Esophagus mucosa (tissue), 1 donor: ENCODE results near the gene HBB. TPM values are rescaled to one million over a fixed set of nuclear protein-coding genes. Genes with fewer than 3 reads are reported as not detected.

Source experiments
- ATAC-seq: fragments of 200-7000 bp; cut with Tn5 transposase; one replicate; pipeline ENCODE4 v1.9.1; 2020
- total RNA-seq: library from RNA; stranded (reverse); gene quantifications from one replicate; pipeline ENCODE4 v1.2.4, GENCODE V29; 2023
- donor health status: DM: yes; HTN: yes; CAD: no.

Gene HBB
- total RNA-seq, 1 donor from 2014 or later, result 20.2 TPM

DNA sequence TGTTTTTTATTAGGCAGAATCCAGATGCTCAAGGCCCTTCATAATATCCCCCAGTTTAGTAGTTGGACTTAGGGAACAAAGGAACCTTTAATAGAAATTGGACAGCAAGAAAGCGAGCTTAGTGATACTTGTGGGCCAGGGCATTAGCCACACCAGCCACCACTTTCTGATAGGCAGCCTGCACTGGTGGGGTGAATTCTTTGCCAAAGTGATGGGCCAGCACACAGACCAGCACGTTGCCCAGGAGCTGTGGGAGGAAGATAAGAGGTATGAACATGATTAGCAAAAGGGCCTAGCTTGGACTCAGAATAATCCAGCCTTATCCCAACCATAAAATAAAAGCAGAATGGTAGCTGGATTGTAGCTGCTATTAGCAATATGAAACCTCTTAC, 1.4 kb downstream of the HBB start:
- ATAC-seq, result no peak

DNA sequence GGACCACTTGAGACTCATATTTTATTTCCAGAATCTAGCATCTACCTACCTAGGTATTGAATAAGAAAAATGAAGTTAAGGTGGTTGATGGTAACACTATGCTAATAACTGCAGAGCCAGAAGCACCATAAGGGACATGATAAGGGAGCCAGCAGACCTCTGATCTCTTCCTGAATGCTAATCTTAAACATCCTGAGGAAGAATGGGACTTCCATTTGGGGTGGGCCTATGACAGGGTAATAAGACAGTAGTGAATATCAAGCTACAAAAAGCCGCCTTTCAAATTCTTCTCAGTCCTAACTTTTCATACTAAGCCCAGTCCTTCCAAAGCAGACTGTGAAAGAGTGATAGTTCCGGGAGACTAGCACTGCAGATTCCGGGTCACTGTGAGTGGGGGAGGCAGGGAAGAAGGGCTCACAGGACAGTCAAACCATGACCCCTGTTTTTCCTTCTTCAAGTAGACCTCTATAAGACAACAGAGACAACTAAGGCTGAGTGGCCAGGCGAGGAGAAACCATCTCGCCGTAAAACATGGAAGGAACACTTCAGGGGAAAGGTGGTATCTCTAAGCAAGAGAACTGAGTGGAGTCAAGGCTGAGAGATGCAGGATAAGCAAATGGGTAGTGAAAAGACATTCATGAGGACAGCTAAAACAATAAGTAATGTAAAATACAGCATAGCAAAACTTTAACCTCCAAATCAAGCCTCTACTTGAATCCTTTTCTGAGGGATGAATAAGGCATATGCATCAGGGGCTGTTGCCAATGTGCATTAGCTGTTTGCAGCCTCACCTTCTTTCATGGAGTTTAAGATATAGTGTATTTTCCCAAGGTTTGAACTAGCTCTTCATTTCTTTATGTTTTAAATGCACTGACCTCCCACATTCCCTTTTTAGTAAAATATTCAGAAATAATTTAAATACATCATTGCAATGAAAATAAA, 2.1 kb downstream of the HBB start:
- ATAC-seq, result no peak

DNA sequence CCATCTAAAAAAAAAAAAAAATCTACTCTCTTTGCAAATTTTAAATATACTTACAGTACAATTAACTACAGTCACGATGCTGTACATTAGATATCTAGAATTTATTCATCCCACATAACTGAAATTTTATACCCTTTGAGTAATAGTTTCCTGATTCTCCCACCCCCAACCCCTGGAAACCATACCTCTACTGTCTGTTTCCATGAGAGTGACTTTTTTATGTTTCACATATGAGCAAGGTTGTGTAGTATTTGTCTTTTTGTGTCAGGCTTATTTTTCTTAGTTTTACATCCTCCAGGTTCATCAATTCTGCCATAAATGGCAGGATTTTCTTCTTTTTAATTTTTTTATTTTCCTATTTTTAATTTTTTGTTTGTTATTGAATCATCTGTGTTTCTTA, 3.2 kb downstream of the HBB start:
- no peak for ATAC-seq

DNA sequence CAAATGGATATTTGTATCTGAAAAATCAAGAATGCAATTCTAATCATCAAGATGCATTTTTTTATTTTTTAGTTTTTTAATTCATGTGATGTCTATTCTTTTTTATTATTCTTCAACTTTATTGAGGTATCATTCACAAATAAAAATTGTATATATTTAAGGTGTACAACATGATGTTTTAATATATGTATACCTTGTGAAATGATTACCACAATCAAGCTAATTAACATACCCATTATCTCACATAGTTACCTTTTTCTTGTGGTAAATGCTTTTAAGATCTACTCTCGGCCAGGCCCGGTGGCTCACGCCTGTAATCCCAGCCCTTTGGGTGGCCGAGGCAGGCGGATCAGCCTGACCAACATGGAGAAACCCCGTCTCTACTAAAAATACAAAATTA, 3.7 kb downstream of the HBB start:
- no peak for ATAC-seq

DNA sequence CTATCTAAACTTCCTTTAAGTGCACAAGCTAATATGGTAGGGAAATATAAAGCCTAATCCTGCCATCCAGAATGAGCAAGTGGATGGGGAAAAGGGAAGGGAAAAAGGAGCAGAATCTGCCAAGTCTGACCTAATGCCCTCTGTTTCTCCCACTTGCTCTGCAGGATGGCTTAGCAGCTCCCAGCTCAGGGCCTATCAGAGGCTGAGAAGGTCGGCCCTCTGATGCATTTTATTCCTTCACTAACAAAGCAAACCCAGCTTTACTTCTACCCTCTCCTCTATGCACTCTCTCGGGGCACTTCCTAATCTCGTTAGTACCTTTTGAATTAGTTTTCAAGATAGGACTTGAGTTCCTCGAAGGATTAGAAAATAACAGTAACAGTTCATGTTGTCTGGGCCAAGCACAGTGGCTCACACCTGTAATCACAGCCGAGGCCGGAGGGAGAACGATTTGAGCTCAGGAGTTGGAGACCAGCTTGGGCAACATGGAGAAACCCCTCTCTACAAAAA, 16.4 kb downstream of the HBB start:
- no peak for ATAC-seq

DNA sequence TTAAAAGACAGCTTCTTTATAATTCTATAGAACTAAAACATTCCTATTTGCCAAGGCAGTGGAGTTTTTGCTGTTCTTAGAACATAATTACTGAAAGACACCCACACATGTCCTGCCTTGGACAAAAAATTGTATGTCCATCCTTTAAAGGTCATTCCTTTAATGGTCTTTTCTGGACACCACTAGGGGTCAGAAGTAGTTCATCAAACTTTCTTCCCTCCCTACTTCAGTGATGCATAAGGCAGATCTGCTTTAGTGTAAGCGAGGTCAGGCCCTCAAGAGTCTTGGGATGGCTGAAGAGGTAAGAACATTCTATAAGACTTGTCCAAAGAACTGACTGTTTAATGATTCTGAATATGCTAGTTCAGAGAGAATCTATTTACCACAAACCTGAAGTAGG, 22.1 kb downstream of the HBB start:
- ATAC-seq, result no peak

DNA sequence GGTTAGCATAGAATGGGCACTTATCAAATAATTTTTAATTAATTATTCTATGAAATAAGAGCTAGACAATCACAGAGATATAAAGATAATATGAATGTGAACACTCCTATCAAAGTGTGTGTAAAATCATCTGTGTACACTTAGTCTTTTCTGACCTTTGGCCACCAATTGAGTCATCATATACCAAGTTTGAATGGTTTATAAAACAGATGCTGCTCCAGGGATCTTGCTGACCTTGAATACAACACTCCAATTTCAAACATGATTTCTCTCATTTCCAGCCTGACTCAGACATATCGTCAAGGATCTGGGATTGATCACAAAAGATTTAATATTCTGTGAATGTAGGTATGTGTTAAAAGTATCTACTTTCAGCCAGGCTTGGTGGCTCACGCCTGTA, 23.5 kb downstream of the HBB start:
- no peak for ATAC-seq

DNA sequence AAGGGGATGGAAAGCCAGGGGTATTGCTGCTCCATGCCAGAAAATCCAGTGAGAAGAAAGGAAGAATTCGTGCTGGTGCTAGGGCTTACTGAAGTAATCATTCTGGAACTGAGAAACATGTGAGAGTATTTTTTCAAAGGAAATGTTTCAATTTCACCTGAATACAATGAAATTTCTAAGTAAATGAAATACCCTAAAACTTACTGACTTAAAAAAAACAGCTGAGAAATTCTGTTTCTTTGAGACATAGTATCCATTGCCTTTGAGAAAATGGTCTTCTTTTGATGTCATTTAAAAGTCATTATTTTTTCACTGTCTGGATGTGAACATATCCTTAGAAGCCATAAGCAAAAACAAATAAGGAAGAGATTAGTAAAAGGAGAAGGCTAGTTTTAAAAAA, 26.3 kb downstream of the HBB start, which contains the start of gene OR51V1:
OR51V1 (minus strand) TSS at position 101 of the 400 bp plus-strand sequence; CDS start at position 101, 0 bp downstream.
- no peak for ATAC-seq

DNA sequence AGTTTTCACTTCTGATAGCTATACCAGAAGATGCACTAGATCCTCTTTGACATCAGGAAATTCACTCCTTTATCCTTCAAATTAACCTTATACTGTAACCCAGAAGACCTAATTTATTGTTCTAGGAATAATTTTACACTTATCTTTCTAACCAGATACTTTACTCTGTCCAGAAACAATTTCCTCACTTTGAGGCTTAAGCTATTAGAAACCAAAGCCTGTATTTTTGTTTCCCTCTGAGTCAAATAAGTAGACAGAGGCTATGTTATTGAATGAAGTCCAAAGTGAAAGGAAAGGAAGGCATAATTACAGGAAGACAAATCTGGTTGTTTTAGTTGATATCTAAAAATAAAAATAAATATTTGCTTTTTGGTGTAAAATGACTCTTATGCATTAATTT, 28.6 kb downstream of the HBB start:
- no peak for ATAC-seq

DNA sequence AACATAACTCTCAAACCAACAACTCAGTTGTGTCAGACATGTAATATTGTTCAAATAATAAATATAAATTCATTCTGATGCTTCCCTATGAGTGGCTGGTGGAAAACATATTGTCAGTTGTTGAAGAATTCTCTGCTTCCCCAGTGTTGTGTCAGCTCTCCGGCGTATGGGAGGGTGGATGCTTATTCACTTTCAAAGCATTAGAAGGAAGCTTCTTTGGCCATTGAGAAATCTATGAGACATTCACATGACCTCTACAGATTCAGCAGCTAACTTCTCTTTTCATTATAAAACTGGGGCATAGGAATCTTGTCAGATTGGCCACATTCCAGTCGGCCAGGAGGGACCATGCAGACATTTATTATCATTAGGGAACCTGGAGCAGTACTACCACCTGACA, 29.3 kb downstream of the HBB start:
- no peak for ATAC-seq

DNA sequence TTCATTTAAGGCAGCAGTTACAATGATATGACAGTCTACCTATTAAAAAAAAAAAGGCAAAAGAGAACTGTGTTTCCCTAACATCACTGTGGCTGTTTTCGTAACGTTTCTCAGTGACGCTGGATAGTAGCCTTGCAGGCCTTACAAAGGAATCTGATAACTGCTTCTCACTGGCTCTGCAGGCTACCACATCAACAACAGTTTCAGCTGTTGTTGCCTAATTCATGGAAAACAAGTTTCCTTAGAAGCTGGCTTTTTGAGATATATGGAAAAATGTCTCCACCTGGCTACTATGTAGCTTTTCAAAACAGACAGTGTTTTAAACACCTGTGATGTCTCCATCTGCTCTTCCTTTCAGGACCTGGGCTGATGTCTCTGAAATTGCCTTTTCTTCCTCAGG, 30.1 kb downstream of the HBB start:
- ATAC-seq, result no peak

DNA sequence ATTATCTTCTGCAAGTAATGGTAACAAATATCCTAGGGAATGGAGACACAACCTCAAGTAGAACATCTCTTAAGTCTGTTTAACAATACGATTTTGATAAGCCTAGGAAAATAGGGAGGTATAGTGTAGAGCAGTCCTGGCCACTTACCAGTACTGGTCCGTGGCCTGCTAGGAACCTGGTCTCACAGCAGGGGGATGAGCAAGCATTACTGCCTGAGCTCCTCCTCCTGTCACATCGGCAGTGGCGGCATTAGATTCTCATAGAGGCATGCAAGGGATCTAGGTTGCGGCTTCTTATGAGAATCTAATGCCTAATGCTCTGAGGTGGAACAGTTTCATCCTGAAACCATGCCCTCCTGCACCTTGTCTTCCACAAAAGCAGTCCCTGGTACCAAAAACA, 30.8 kb downstream of the HBB start:
- no peak for ATAC-seq

DNA sequence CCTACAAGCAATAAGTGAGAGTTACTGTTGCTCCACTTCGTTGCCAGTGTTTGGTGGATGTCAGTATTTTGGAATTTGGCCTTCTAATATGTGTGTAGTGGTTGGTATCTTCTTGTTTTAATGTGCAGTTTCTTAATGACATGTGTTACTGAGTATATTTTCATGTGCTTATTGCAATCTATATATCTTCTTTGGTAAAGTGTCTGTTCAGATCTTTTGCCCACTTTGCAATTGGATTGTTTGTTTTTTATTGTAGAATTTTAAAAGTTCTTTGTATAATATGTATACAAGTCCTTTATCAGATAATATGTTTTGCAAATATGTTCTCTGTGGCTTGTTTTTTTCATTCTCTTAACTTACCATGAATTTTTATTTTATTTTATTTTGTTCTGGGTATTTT, 34.1 kb downstream of the HBB start:
- no peak for ATAC-seq

DNA sequence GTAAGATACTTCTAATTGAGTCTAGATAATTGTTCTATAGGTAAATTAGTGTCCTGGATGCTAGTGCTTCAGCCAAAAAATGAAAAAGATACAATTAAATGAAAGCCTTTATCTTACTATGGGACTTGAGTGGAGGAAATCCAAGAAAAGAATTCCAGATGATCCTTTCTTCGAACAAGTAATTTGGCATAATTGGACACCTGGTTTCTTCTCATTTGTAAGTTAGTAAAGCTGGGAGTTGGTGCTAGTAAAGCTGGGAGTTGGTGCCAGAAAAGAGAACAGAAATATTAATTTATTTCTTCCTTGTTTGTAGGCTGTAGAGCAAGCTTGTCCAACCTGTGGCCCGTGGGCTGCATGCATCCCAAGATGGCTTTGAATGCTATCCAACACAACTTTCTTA, 38.7 kb downstream of the HBB start:
- no peak for ATAC-seq

DNA sequence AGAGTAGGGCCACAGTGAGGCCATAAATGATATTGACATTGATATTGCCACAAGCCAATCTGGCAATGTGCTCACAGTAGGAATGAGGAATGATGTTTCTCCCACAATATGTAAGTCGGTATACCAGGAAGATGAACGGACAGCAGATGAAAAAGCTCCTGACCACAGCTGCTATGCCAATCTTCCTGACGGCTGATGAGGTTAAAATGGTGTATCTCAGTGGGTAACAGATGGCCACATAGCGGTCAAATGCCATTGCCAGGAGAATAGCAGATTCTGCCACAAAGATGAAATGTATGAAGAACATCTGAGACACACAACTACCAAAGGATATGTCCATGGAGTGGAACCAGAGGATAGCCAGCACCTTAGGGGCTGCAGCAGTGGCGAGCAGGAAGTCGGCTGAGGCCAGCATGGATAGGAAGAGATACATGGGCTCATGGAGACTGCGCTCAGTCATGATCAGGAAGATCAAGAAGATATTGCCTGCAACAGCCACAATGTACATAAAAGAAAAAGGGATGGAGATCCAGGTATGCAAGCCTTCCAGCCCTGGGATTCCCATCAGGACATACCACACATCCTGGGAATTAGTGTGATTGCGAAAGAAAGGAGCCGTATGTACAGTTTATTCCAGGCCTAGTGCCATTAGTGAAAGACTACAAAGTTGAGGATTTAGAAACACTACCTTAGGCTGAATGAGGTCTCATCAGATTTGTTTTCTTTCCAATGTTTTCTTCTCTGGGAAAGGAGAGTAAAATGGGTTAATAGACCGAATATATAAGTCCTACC, 48.6 kb downstream of the HBB start:
- no peak for ATAC-seq

Other genes with a start within 250 kb of the HBB start
- not detected for gene OR51L1, start 232.2 kb downstream of the HBB start, total RNA-seq
- not detected for gene OR52J3, start 180.5 kb downstream of the HBB start, total RNA-seq
- gene OR52E2, start 167.4 kb downstream of the HBB start, total RNA-seq, result not detected
- gene OR52E1, start 157.5 kb downstream of the HBB start, total RNA-seq, result not detected
- gene OR52A5, start 88.7 kb downstream of the HBB start, total RNA-seq, result not detected
- not detected for gene OR52A1, start 72.3 kb downstream of the HBB start, total RNA-seq
- gene OR51V1, start 26.4 kb downstream of the HBB start, total RNA-seq, result not detected
- not detected for gene HBD, start 7.4 kb upstream of the HBB start, total RNA-seq
- gene HBG1, start 22.8 kb upstream of the HBB start, total RNA-seq, result not detected
- not detected for gene HBG2, start 27.7 kb upstream of the HBB start, total RNA-seq
- gene HBE1, start 42.9 kb upstream of the HBB start, total RNA-seq, result not detected
- gene OR51B4, start 74.9 kb upstream of the HBB start, total RNA-seq, result not detected
- gene OR51B2, start 97.2 kb upstream of the HBB start, total RNA-seq, result not detected
- not detected for gene OR51B5, start 116.5 kb upstream of the HBB start, total RNA-seq
- not detected for gene OR51B6, start 124.4 kb upstream of the HBB start, total RNA-seq
- gene OR51M1, start 156.7 kb upstream of the HBB start, total RNA-seq, result not detected
- not detected for gene OR51Q1, start 195.0 kb upstream of the HBB start, total RNA-seq
- not detected for gene OR51I1, start 214.4 kb upstream of the HBB start, total RNA-seq
- not detected for gene OR51I2, start 222.3 kb upstream of the HBB start, total RNA-seq